ENCODE results near the gene MIPOL1. TPM values are rescaled to one million over a fixed set of nuclear protein-coding genes. Genes with fewer than 3 reads are reported as not detected.
"Not testable (repeated sequence)": the region's sequence is repeated elsewhere in the genome, so short reads cannot be mapped to it uniquely, and the experiment has no call there.

The MIPOL1 gene
- total RNA-seq, 1 donor from 2014 or later, result not detected

GRCh38 chr14:37326434-37326833, 128.7 kb downstream of the MIPOL1 start:
- no peak for DNase-seq
- Mint-ChIP-seq H3K36me3 (ENCODE audit: low read depth) (no peaks in the 10 kb centered on the region), H3K9me3 (peaks cover 9% of the 10 kb centered on the region), H3K4me3 (no peak overlapping the region), H3K4me1 (no peaks in the 10 kb centered on the region), H3K27ac (no peak overlapping the region), H3K27me3 (no peaks in the 10 kb centered on the region)
- ATAC-seq (ENCODE audit: low read depth), result no peak
- no peak for TF ChIP-seq CTCF (IDR thresholded peaks at IDR 0.05)
- intact Hi-C loops (cut with micrococcal nuclease), result no loop called here
- POLR2A ChIA-PET, result no interaction called here
- CTCF ChIA-PET, result no interaction called here

DNA sequence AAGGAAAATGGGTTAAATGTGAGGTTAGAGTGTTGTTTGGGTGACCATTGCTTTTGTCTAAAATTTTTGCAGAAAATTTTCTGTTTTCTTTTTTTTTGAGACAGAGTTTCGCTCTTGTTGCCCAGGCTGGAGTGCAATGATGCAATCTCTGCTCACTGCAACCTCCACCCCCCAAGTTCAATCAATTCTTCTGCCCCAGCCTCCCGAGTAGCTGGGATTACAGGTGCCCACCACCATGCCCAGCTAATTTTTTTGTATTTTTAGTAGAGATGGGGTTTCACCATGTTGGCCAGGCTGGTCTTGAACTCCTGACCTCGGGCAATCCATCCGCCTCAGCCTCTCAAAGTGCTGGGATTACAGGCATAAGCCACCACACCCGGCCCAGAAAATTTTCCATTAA, 130.2 kb downstream of the MIPOL1 start:
- CTCF ChIA-PET; H3K27ac Mint-ChIP-seq; intact Hi-C loops (cut with micrococcal nuclease); H3K36me3 Mint-ChIP-seq (ENCODE audit: low read depth); H3K4me3 Mint-ChIP-seq; ATAC-seq (ENCODE audit: low read depth); H3K27me3 Mint-ChIP-seq; DNase-seq; POLR2A ChIA-PET; H3K4me1 Mint-ChIP-seq; H3K9me3 Mint-ChIP-seq: not testable (repeated sequence)

GRCh38 chr14:37328673-37329072, 130.9 kb downstream of the MIPOL1 start:
- H3K27ac Mint-ChIP-seq, result no peak overlapping the region
- CTCF ChIA-PET, result no interaction called here
- H3K4me3 Mint-ChIP-seq, result no peak overlapping the region

DNA sequence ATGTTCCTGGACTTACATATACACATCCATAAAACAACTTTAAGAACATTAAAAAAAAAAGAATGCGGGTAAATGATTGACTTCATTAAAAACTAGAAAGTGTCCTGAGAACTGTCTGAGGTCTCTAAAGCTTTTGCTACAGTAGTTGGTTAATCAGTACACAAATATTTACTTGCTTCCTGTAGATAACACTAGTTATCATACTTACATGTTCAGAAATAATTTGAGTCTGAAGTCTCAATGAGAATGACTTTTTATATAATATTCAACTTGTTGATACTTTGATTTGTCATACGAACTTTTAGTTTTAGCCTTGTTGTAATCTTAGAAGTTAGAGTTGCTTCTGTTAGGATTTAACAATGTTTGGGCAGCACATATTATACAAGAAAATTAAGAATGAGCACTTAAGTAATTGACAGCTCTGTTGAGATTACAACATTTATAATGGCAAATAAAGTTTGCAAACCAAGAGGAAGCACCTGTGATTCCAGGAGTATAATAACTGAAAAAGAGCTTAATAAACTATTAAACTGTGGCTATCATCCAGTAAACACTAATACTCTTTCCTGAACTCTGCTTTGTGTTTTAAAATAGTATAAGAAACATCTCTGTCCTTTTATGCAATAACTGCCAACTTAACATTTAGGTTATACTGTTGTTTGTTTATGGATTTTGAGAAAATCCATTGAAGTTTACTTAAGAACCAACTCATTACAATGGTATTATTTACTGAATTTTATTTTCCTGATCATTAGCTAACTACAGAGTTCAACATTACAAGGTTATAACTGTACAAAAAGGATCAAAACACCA, 131.7 kb downstream of the MIPOL1 start:
- Mint-ChIP-seq H3K9me3 (peaks cover 9% of the 10 kb centered on the region), H3K4me3 (no peak overlapping the region), H3K36me3 (ENCODE audit: low read depth) (no peaks in the 10 kb centered on the region), H3K27ac (no peak overlapping the region), H3K27me3 (no peaks in the 10 kb centered on the region), H3K4me1 (no peaks in the 10 kb centered on the region)
- no peak for TF ChIP-seq CTCF (IDR thresholded peaks at IDR 0.05)
- ATAC-seq (ENCODE audit: low read depth), result no peak
- intact Hi-C loops (cut with micrococcal nuclease), result no loop called here
- ChIA-PET POLR2A (no interaction called here), CTCF (no interaction called here)
- no peak for DNase-seq

More at GRCh38 chr14:37328673-37329072, 130.9 kb downstream of the MIPOL1 start:
- H3K9me3 Mint-ChIP-seq, result peaks cover 9% of the 10 kb centered on the region
- H3K27me3 Mint-ChIP-seq, result no peaks in the 10 kb centered on the region
- no peaks in the 10 kb centered on the region for H3K4me1 Mint-ChIP-seq
- intact Hi-C loops (cut with micrococcal nuclease), result no loop called here
- no peaks in the 10 kb centered on the region for H3K36me3 Mint-ChIP-seq (ENCODE audit: low read depth)
- ATAC-seq (ENCODE audit: low read depth) (no peak), DNase-seq (no peak)
- no peak for TF ChIP-seq CTCF (IDR thresholded peaks at IDR 0.05)
- POLR2A ChIA-PET, result no interaction called here

DNA sequence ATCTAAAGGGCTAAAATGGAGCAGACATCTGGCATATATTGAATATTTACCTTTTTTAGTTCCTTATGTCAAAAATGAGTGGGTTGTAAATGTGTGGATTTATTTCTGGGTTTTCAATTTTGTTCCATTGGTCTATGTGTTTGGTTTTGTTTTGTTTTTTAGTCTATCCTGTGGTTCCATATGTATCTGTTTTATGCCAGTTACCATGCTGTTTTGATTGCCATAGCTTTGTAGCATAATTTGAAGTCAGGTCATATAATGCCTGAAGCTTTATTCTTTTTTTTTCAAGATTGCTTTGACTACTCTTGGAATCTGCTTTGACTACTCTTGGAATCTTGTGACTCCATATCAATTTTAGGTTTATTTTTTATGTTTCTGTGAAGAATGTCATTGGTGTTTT, 133.2 kb downstream of the MIPOL1 start:
- Mint-ChIP-seq H3K4me3 (no peak overlapping the region), H3K9me3 (peaks cover 5% of the 10 kb centered on the region), H3K36me3 (ENCODE audit: low read depth) (no peaks in the 10 kb centered on the region), H3K27me3 (no peaks in the 10 kb centered on the region), H3K4me1 (no peaks in the 10 kb centered on the region), H3K27ac (no peak overlapping the region)
- ChIA-PET CTCF (no interaction called here), POLR2A (no interaction called here)
- DNase-seq (no peak), ATAC-seq (ENCODE audit: low read depth) (no peak)
- intact Hi-C loops (cut with micrococcal nuclease), result no loop called here
- TF ChIP-seq CTCF (IDR thresholded peaks at IDR 0.05), result no peak

DNA sequence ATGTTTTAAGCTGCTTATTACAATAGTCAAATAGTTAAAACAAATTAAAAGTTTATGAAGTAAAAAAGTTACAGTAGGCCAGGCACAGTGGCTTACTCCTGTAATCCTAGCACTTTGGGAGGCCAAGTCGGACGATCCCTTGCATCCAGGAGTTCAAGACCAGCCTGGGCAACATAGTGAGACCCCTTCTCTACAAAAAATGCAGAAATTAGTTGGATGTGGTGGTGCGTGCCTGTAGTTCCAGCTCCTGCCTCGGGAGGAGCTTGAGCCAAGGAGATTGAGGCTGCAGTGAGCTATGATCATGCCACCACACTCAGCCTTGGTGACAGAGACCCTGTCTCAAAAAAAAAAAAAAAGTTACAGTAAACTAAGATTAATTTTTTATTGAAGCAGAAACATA, 142.6 kb downstream of the MIPOL1 start:
- DNase-seq (no peak), ATAC-seq (ENCODE audit: low read depth) (no peak)
- no peak overlapping the region for H3K27ac Mint-ChIP-seq
- TF ChIP-seq CTCF (IDR thresholded peaks at IDR 0.05), result no peak
- no peaks in the 10 kb centered on the region for H3K4me1 Mint-ChIP-seq
- no peaks in the 10 kb centered on the region for H3K27me3 Mint-ChIP-seq
- ChIA-PET CTCF (no interaction called here), POLR2A (no interaction called here)
- no peak overlapping the region for H3K4me3 Mint-ChIP-seq
- intact Hi-C loops (cut with micrococcal nuclease), result no loop called here
- H3K9me3 Mint-ChIP-seq, result peaks cover under 1% of the 10 kb centered on the region
- no peaks in the 10 kb centered on the region for H3K36me3 Mint-ChIP-seq (ENCODE audit: low read depth)
